Measurements from ENCODE around the gene RGS12.

GRCh38 chr4:3338976-3339531, 46.2 kb downstream of the RGS12 start:
- TF ChIP-seq, protein P1, sequence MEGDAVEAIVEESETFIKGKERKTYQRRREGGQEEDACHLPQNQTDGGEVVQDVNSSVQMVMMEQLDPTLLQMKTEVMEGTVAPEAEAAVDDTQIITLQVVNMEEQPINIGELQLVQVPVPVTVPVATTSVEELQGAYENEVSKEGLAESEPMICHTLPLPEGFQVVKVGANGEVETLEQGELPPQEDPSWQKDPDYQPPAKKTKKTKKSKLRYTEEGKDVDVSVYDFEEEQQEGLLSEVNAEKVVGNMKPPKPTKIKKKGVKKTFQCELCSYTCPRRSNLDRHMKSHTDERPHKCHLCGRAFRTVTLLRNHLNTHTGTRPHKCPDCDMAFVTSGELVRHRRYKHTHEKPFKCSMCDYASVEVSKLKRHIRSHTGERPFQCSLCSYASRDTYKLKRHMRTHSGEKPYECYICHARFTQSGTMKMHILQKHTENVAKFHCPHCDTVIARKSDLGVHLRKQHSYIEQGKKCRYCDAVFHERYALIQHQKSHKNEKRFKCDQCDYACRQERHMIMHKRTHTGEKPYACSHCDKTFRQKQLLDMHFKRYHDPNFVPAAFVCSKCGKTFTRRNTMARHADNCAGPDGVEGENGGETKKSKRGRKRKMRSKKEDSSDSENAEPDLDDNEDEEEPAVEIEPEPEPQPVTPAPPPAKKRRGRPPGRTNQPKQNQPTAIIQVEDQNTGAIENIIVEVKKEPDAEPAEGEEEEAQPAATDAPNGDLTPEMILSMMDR (IDR thresholded peaks at IDR 0.05), result no peak
- TF ChIP-seq POLR2A (IDR thresholded peaks at IDR 0.05), result no peak

Measured in thyroid gland (tissue), 4 donors.